ENCODE results near the gene TPRX2.
"Not testable (repeated sequence)": the region's sequence is repeated elsewhere in the genome, so short reads cannot be mapped to it uniquely, and the experiment has no call there.

Gene TPRX2, protein sequence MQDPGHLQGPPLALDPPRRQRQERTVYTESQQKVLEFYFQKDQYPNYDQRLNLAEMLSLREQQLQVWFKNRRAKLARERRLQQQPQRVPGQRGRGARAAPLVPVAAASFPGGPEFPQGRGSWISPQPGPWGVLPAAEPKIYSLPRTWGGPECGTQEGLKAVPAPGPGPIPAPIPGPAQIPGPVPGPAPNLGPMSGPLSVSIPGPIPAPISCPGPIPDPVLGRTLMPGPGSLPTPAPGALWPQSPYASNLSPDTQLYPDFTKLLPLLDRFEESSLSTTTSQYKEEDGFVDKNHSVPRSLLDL

DNA sequence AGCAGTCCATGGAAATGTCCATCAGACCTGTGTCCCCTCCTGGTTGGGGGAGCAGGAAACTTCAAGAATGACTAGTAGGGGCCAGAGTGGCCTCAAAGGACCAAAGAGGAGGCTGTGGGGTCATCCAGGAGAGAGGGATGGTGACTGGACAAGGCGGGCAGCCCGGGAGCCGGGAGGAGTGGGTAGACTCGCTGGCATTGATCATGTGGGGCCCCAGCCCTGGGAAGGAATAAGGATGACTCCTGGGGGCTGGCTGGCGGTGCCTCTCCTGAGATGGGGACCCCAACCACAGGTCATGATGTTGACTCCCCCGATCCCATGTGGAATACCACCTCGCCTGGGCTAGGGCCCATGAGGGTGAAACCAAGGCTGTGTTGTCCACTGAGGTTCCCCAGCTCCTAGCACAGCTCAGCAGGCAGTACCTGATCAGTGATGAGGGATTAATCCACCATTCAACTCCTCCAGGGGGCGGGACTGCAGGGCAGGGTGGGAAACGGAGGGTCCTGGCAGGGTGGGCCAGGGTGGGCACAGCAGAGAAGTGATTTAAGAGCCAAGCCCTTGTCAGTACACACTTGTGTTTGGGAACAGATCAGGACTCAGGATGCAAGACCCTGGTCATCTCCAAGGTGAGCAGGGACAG is at the start of gene TPRX2:
Gene TPRX2, plus strand, starts transcription at position 590 of the 640 bp plus-strand sequence. Its CDS starts 12 bp downstream, at position 602.
- not testable (repeated sequence) for DNase-seq

DNA sequence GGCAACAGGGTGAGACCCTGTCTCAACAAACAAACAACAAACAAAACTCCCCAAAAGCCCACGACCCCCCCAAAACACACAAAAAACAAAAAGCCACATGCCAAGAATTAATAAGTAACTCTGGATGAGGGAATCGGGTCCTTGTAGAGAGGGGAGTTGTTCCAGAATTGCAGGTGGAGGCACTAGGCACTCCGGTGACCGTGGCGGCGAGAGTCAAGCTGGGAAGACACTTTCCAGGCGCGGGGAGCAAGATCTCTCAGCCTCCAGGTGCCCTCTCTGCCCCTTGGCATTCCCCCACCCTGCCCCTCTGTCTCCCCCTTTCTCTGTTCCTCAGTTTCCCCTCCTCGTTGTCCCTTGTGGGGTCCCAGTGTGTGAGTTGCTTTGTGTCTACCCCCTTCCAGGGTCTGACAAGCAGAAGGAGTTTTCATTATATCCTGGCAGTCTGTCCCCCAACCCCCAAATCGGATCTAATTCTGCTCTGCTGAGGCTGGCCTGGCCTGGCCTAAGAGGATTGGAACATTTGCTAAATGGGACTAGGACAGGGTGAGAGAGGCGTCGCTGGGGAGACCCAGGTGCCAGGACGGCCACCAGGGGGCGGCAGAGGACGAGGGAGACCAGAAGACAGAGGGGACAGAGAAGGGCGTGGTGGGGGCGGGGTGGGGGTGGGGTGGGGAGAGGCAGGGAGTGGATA is 45.6 kb upstream of the TPRX2 start:
- peak; percentile 16 to 71 for DNase-seq

DNA sequence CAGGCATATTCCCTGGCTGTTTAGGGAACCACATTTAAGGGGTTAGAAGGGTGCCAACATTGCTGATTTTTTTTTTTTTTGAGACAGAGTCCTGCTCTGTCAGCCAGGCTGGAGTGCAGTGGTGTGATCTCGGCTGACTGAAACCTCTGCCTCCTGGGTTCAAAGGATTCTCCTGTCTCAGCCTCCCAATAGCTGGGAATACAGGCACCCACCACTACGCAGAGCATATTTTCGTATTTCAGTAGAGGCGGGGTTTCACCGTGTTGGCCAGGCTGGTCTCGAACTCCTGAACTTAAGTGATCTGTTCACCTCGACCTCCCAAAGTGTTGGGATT is 45.1 kb upstream of the TPRX2 start:
- no peak for DNase-seq

GRCh38 chr19:47816270-47816669 is 42.8 kb upstream of the TPRX2 start:
- DNase-seq: not testable (repeated sequence)

DNA sequence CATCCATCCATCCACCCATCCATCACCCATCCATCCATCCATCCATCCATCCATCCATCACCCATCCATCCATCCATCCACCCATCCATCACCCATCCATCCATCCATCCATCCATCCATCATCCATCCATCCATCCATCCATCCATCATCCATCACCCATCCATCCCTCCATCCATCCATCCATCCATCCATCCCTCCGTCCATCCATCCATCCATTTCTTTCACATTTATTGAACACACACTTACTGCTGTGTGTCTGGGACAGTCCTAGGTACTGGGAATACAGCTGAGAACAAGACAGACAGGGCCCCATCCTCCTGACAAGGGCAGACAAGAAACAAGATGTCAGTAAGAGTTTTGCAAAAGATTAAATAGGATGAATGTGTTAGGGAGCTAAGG is 40.8 kb upstream of the TPRX2 start:
- DNase-seq: not testable (repeated sequence)

DNA sequence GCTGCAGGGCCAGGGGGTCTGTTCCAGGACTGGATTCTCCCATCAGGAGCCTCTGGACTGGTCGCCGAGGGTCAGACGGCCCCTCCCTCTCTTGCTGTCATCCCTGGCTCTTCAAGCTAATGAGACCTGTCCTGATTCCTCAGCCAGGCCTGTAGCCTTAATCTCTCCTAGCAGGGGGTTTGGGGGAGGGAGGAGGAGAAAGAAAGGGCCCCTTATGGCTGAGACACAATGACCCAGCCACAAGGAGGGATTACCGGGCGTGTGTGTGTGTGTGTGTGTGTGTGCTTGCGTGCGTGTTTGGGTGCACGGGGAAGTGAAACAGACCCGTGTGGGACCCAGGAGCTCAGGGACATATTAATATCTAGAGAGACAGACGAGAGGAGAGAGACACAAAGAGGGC is 39.2 kb upstream of the TPRX2 start:
- no peak for DNase-seq

GRCh38 chr19:47820410-47820809 is 38.6 kb upstream of the TPRX2 start:
- no peak for DNase-seq

- DNase-seq: no peak
These were observed 37.5 kb upstream of the TPRX2 start, which contains the start of gene CRX for GRCh38 chr19:47821460-47822020. Gene CRX (plus strand): TSS chr19:47821937. CDS start chr19:47834444, 12,507 bp downstream.

GRCh38 chr19:47824396-47824795 is 34.6 kb upstream of the TPRX2 start:
- no peak for DNase-seq

DNA sequence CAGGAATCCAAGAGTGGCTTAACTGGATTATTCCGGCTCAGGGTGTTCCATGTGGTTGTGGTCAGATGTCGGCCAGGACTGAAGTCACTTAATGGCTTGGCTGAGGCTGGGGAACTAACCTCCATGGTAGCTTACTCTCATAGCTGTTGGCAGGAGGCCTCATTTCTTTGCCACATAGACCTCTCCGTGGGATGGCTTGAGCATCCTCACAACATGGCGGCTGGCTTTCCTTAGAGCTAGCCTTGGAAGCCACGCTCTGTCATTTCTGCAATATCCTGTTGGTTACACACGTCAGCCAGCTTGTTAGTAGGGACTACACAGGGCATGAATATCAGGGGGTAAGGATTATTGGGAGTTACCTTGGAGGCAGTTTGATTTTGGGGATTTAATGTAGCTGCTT is 32.2 kb upstream of the TPRX2 start:
- DNase-seq: no peak

- no peak for DNase-seq
These were observed 26.3 kb upstream of the TPRX2 start for GRCh38 chr19:47832723-47833122.

GRCh38 chr19:47836038-47836437 is 23.0 kb upstream of the TPRX2 start:
- DNase-seq: no peak

DNA sequence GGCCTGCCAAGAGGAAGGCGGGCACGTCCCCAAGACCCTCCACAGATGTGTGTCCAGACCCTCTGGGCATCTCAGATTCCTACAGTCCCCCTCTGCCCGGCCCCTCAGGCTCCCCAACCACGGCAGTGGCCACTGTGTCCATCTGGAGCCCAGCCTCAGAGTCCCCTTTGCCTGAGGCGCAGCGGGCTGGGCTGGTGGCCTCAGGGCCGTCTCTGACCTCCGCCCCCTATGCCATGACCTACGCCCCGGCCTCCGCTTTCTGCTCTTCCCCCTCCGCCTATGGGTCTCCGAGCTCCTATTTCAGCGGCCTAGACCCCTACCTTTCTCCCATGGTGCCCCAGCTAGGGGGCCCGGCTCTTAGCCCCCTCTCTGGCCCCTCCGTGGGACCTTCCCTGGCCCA is 19.6 kb upstream of the TPRX2 start:
- no peak for DNase-seq

DNA sequence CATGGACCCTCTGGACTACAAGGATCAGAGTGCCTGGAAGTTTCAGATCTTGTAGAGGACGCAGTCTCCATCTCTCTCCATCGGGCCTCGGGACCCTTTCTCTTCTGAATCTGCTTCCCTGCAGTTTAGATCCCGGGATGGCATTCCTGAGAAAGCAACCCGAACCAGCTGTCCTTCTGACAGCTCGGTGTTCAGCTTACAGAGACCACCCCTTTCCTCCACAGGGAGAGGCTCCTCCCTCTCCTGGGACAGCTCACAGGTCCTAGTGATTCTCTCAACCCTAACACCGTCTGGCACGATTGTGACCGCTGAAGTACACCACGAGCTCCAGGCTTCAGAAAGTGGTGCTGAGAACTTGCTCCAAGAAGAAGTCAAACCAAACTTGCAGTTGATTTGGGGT is 19.1 kb upstream of the TPRX2 start:
- DNase-seq: no peak

GRCh38 chr19:47842941-47843340 is 16.1 kb upstream of the TPRX2 start:
- no peak for DNase-seq

DNA sequence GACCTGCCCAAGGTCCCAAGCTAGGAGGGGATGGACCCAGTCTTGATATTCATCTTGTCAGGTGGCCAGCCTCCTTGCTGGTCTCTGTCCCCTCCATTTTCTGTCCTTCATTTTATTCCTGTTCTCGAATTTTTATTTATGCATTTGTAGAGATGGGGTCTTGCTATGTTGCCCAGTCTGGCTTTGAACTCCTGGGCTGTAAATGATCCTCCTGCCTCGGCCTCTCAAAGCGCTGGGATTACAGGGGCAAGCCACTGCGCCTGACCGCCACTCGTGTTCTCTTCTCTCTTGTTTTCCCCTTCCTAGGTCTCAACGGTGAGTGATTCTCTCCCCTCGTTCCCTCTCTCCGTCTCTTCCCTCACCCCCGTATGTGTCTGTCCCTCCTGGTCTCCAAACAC is 10.6 kb upstream of the TPRX2 start:
- DNase-seq: no peak

DNA sequence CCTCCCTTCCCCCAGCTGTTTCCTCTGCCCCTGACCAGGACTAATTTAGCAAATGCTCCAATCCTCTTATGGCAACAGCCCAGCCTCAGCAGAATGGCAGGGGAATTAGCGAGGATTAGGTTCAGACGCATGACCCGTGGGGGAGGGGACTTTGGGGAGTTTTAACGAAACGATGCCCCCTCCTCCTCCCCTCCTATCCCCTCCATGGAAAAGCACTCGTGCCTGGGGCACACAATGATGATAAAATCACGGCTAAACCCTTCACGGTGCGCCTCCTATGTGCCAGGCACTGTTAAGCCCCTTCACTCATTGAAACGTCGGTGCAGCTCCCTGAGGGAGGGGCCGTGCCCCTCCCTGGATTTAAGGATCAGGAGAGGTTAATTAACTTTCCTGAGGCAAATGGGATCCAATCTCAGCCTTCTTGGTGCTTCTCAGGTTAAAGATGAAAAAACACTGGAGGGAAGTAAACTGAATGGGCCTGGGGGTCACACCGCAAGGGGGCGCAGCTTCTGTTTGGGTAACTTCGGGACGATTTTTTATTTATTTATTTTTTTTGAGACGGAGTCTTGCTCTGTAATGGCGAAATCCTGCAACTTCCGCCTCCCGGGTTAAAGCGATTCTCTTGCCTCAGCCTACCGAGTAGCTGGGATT is 10.1 kb upstream of the TPRX2 start:
- DNase-seq: peak; percentile 21 to 52

DNA sequence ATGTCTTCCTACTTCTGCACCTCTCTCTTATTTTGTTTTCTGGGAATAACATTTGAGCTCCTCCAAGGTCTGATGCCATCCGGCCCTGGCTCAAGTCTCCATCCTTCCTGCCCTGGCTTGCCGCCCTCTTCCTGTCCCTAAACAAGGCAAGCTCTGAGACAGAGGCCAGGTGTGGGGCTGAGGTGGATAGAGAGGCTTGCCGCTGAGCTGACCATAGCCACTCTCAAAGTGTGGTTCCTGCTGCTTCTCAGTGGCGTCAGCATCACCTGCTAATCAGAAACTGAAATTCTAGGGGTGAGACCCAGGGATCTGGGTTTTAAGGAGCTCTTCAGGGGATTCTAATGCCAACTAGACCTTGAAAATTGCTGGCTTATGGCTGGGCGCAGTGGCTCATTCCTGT is 6.0 kb upstream of the TPRX2 start:
- DNase-seq: no peak

DNA sequence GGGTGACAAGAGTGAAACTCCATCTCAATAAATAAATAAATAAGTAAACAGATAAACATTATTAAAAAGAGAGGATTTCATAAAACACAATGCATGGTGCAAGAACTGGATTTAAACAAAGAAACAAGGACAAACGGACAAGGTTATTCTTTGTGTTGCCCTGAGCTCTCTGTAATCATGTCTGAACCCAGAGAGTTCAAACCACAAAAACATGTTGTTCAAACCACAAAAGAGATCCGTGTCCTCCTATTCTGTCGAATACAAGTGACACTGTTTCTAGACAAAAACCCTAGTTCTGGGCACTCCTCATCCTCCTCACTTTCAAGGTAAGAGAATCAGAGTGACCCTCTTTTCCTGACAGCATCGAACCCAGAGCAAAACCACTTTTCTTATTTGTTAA is 4.6 kb upstream of the TPRX2 start:
- DNase-seq: no peak

- DNase-seq: not testable (repeated sequence)
These were observed 804 bp upstream of the TPRX2 start for GRCh38 chr19:47858231-47858630.

GRCh38 chr19:47859838-47860237 is 803 bp downstream of the TPRX2 start:
- DNase-seq: not testable (repeated sequence)

DNA sequence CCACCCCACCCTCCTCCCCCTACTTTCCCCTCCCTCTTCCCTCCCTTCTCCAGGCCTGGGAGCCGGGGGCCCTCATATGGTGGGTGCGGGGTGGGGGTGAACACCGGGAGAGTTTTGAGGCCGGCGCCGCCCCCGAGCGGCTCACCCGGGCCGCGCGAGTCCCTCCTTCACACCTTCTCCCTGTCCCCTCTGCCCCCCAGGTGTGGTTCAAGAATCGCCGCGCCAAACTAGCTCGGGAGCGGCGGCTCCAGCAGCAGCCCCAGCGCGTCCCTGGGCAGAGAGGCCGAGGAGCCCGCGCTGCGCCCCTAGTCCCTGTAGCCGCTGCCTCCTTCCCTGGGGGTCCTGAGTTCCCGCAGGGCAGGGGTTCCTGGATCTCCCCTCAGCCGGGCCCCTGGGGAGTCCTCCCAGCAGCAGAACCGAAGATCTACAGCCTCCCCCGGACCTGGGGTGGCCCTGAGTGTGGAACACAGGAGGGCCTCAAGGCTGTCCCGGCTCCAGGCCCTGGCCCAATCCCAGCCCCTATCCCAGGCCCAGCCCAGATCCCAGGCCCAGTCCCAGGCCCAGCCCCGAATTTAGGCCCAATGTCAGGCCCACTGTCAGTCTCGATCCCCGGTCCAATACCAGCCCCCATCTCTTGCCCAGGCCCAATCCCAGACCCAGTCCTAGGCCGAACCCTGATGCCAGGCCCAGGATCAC is 1.7 kb downstream of the TPRX2 start:
- no peak for DNase-seq

DNA sequence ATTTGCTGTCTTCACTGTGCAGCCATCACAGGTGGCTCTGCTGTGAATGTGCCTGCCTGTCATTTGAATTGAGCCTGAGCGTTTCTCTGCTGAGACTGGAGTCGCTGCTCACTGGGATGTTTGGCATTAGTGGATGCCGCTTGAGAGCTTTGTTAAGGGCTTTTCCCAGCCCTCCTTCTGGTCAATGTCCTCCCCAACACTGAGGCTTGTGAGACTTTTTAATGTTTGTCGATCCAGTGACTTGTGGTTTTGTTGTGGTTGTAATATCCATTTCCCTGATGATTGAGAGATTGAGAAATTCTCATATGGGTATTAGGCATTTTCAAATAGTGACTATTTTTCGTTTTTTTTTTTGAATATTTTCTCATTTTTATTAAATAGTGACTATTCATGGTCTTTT is 2.6 kb downstream of the TPRX2 start:
- DNase-seq: no peak
